ENCODE measurements around the gene EXOC5.

DNA sequence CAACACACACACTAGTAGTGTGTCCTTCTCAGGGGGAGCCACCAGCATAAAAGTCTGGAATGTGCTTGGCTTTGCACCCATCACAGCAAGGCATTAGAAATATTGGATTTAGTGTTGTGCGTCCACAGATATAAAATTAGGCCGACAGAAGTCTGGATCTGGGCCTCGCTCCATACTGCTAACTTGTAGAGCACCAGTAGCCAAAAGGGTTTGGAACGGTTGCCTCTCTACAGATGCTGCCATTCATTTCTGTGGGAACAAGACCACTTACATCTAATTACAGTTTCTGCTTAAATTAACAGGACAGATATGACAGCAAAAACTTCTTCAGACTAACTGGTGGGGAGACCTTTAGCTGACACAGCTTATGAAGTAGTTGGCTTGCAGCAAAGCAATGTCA, 94.2 kb downstream of the EXOC5 start:
- no peak for TF ChIP-seq CTCF (conservative IDR thresholded peaks at IDR 0.05; ENCODE audit: low read depth, low read length)
- TF ChIP-seq EZH2 (IDR thresholded peaks at IDR 0.05; ENCODE audit: low read length, unreplicated experiment), result no peak
- TF ChIP-seq EZH2phosphoT487 (IDR thresholded peaks at IDR 0.05; ENCODE audit: borderline replicate concordance, low read length), result no peak
